ENCODE data around the gene PADI2.
A peak's percentile ranks its signal among the peaks of the same experiment; 100 is the strongest.

The PADI2 gene

DNA sequence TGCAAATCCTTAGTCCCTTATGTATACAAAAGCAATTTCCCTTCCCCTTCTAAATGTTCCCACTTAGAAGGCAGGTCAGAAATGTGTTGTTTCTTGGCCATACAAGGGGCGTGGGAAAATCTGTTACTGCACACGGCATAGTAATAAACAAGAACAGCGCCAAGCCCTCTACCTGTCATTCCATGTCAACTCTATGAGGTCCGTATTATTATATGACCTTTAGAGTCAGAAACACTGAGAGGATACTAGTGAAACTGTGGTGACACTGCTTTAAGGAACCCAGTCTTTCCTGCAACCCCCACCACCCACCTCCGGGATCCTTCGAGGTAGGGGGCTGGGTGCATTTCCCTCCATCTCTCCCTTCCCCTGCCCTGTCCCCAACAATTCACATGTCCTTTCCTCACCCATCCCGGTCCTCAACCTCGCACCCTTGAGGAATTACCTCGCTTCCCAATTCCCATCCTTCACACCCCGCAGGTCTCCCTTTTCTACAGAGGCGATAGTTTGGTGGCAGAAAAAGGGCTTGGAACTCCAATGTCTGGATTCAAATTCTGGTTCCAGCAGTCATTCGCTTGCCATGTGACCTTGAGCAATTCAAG lies 66.1 kb downstream of the PADI2 start:
- DNase-seq = peak; percentile 30

DNA sequence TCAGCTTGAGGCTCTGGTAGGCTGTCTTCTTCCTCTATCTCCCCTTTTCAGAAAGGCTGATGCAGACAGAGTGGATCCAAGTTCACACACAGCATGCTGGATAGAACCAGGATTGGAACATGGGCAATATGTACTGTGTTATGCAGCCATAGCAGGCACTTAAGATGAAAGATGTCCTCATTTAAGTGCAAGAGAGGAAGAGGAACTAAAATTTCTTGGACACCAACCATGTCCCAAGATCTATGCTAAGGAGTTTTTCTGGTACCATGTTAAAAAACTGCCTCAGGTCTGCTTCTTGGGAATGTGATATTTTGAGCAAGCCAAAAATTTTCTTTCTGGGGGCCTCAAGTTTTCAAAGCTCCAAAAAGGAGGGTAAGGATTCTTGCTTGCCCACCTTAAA lies 66.6 kb downstream of the PADI2 start:
- DNase-seq = no peak

DNA sequence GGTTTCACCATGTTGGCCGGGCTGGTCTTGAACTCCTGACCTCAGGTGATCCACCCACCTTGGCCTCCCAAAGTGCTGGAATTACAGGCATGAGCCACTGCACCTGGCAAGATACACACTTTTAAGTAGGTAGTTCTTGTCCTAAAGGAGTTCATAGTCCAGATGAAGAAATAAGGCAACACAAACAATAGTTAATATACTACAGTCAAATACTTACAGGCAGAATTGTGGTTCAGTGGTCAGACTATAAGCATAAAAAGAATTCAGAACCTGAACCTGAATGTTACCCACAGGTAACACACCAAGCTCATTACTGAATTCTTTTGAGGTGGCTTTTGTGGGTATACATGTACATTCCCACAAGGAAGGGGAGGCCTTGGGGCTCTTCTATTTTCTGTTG lies 67.2 kb downstream of the PADI2 start:
- DNase-seq = no peak

DNA sequence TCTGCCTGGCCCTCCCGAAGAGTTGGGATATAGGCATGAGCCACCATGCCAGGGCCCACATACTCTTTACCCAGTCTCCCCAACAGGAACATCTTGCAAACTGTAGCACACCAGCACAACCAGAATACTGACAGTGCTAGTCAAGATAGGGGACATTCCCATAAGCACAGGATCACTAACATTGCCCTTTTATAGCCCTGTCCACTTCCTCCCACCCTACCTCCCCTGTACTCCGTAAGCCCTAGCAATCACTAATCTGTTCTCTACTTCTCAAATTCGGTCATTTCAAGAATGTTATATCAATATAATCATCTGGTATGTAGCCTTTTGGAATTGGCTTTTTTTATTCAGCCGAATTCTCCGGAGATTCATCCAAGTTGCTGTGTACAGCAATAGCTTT lies 71.3 kb downstream of the PADI2 start:
- DNase-seq = no peak

DNA sequence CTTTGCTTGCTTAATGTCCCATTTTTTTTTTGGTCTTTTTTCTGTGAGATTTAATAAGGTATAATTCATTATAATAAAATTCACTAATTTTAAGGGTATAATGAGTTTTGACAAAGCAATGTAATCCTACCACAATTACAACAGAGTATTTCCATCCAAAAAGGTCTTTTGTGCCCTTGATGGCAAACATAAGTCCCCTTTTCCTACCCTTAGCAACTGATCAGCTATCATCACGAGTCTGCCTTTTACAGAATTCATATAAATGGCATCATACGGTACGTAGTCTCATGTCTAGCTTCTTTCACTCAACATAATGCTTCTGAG lies 73.0 kb downstream of the PADI2 start:
- DNase-seq = no peak

DNA sequence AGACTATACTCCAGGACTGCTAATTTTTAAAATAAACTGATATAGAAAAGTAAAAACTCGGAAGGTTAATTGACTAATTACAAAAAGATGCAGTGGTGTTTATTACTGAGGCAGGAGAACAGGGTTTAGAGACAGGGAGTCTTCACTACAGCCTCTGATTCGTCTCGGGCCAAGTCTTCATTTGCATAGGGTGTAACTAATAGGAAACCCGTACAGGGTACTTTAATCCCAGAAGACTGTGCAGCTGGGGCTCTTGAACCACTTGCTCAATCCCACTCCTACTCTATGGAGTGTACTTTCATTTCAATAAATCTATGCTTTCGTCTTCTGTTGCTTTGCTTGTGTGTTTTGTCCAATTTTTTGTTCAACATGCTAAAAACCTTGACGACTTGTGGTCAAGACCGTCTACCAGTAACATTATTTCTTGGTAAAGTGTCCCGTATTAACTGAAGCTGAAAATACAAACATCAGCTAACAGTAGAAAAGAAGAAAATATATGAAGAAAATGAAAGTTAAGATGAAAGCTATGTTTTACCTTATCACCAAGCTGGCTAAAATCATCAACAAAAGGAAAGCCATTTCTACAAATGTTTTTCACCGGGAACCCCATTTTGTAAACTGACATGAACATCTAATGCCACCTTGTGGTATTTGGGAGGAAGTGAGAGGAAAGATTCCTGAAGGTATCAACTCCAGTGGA lies 73.5 kb downstream of the PADI2 start:
- peak; percentile 83 for DNase-seq

DNA sequence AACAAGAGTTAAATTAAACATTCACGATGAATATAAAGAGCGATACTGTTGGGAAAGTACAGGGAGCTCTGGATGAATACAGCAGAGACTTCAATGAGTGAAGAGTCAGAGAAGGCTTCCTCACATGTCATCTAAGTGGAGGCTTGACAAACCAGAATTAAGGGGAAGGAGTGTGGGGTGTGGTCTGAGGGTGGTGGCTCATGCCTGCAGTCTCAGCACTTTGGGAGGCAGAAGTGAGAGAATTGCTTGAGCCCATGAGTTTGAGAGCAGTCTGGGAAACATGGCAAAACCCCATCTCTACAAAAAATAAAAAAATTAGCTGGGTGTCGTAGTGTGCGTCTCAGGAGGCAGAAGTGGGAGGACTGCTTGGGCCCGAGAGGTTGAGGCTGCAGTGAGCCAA lies 74.1 kb downstream of the PADI2 start:
- peak; percentile 24 for DNase-seq

DNA sequence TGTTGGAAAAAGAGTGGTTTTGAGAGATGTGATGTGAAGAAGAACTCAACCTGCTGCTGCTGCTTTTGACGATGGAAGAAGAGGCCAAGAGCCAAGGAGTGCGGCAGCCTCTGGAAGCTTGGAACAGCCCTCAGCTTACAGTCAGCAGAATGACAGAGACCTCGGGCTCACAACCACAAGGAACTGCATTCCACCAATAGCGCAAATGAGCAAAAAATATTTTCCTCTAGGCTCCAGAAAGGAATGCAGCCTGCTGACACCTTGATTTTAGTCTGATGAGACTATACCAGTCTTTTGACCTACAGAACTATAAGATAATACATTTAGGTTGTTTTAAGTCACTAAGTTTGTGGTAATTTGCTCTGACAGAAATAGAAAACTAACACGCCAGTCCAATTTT lies 75.6 kb downstream of the PADI2 start:
- DNase-seq = no peak

DNA sequence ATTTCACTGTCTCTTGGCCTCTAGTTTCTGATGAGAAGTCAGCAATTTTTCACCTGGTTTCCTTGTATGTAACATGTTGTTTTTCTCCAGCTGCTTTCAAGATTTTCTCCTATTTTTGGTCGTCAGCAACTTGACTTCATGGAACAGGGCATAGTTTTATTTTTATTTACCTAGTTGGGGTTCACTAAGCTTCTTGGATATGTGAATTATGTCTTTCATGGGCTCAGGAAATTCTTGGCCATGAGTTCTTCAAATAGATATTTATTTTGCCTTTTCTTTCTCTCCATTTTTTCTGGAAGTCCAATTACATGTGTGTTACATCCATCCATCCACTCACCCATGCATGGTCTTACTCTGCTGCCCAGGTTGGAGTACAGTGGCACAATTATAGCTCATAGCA lies 79.1 kb downstream of the PADI2 start:
- no peak for DNase-seq

DNA sequence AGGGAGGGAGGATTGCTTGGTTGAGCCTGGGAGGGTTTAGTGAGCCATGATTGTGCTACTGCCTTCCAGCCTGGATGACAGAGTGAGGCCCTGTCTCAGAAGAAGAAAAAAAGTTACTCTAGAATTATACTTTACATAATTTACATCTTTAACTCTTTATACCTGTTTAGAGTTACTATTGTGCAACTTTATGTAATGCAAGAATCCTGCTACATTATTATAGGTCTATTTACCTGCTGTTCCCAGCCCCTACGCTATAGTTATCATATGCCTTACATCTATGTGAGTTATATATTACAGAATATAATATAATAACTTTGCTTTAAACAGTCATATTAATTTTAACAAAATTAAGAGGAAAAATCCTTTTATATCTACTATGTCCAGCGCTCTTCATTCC lies 79.7 kb downstream of the PADI2 start:
- no peak for DNase-seq

DNA sequence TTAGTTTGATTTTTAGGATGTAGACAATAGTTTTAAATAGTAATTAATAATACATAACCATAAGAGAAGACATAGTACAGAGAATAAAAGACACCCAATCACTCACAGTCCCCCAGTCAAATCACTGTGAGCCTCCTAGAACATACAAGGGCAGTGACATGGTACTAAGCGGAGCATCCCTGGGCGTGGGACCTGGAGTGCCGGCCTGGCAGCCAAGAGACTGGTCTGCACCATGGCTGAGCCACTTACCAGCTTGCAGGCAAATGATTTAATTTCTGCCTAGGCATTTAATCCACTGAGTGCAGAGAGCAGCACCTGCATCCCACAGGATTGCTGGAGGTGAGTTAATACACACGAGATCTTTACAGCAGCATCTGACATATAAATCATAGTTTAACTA lies 85.8 kb downstream of the PADI2 start:
- DNase-seq = no peak

DNA sequence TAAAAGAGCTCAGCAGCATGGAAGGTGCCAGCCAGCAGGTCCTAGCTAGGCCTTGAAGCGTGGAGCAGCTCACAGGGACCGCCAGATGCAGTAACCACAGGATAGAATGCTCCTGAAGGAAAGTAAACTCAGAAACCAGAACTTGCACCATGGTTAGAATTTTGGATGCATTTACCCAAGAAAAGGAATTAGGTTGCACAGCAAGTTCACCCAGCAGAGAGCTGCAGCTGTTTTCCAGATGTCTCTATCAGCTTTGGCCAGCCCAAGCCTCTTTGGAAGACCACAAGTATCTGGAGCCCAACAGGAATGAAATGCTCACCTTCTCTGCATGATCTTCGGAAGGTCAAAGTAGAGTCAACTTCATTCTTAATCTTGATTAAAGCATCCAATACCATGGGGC lies 86.5 kb downstream of the PADI2 start:
- no peak for DNase-seq

DNA sequence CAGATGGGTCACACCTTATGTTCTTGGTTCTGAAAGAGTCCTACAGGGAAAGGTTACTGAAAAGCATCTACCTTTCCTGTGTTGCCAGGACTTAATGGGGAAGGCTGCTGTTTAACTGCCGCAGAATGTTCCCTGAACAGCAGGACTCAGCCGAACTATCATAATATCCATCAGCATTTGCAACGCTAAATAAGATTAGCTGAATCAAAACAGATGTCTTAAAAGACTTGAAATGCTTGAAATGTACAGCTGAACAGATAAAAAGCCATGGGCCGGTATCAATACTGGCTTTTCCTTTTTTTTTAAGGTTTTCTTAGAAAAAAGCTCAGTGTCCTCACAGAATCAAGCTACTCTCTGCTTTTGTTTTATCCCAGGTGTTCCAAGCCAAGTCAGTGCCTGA lies 87.8 kb downstream of the PADI2 start:
- DNase-seq = no peak

DNA sequence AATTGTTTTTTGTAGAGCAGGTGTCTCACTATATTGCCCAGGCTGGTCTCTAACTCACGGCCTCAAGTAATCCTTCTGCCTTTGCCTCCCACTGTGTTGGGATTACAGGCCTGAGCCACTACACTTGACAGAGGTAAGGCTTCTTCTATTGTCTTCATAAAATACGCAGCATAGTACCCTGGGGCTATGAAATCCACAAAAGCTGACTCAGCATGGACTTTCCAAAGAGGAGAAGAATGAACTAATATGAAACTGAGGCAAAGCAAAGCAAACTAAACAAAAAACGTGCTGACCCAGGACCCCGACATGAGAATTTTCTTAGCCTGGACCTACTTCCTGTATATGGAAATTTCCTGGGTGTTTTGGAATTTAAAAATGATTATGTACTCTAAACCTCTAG lies 89.0 kb downstream of the PADI2 start:
- DNase-seq = no peak

DNA sequence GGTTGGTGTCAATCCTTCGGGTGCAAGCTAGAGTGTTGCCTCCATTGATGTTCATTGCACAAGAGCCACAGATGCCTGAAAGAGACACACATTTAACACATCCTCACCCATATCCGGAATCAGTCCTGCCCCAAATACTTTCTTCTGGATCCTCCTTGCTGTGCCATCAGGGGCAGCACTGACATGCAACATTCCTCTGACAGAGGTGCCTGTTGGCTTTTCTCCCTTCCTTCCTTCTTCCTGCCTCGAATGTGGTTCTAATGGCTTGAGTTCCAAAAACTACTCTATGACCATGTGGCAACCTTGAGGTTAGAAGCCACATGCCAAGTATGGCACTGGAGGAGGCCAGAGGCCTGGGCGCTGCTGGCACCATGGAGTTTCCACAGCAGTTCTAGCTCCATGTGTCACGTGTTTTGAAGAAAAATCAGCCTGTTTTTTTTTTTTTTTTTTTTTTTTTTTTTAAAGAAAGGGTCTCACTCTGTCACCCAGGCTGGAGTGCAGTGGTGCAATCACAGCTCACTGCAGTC lies 90.5 kb downstream of the PADI2 start:
- DNase-seq = no peak

DNA sequence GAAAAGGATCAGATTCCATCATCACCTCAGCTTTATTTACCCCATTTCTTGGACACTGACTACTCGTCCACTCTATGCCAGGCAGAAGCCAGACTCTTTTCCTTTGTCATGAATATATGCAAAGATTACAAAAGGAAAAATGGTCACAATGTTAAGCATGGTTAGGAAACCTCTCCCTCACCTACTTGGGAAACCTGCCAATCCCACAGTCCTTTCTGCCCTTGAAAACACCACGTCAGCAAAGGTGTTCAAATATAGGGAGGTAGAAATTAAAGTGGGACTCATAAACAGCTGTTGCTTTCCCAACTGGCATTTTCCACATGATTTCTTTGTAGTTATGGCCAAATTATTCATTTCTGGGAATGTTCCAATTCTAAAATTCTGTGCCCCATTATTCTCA lies 91.4 kb downstream of the PADI2 start:
- no peak for DNase-seq

DNA sequence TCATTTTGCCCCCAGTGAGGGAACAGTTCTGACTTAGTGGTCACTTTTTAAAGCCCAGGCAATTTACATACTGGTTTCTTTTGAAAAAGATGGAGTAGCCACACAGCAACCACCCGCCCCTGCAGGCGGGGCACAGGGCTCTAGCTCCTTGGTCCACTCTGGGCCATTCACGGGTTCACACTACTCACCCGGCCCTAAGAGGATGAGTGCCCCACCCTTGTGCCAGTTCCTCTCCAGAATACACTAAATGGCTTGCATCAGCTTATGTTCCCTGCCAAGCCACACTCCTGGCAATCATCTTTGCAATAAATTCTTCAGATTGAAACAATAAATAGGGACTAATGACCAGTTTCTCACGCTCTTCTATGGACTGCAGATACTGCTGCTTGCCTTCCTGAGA lies 91.8 kb downstream of the PADI2 start:
- no peak for DNase-seq

DNA sequence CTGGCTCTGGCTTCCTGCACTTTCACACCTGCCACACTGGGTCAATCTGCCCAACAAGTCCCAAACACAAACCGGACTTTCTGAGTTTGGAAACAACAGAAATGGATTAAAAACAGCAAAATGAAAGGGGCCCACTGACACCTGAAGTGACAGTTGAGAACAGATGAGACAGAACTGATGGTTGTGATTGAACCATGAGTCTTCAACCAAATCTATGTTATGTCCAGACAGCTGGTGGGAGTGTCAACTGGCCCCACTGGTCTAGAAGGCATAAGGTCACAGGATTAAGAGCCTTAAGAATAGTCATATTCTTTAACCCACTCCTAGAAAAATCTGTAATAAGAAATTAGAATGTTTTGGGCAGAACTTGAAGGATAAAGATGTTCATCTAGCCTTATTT lies 94.5 kb downstream of the PADI2 start:
- DNase-seq = no peak

DNA sequence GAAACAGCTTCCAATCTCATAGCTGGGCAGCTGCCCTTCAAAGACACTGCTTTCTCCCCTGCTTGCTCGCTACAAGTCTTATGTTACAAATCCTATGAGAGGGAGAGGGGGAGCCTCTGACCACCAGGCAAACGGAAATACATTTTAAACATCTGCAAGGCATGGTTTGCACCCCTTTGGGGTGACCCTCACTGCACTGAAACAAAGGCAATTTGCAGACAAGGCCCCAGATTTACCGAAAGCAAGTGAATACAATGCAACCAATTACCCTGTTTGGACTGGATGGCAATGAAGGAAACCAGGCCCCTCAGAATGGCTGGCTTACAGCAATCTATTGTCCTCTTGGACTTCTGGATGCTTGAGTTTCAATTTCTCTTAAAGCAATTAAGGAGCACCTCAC lies 95.7 kb downstream of the PADI2 start:
- no peak for DNase-seq

DNA sequence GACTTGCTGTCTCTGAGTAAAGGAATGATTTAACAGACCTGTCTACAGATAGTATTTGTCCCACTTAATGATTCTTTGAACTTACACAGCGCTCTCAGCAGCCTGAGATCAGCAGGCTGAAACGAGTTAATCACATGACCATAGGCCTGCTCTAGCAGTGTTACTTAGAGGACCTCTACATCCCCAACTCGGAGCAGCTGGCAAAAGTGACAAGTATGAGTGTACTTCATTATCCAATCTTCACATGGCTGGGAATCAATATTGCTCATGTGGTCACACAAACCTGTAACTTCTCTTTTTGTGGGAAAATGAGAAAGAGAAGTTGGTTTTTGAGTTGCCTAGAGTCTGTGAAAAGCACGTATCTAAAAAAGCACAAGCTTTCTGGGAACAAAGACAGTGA lies 96.1 kb downstream of the PADI2 start:
- DNase-seq = peak; percentile 7

DNA sequence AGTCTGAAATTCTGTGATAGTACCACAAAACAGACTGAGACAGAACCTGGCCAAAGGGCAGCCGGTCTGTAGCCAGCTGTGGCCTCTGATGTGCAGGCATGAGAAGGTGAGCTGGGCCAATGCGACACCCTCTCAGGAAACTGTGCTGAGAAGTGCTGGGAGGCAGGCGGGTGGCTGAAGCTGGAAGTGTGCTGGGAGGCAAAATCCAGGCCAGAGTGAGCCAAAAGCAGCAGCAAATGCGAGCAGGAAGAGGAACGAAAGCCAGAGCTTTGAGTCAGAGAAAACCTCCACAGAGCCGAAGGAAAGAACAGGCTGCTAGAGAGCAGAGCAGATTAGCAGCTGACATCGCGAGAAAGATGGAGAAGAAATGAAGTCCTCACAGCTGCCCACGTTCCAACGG lies 97.4 kb downstream of the PADI2 start:
- DNase-seq = no peak

DNA sequence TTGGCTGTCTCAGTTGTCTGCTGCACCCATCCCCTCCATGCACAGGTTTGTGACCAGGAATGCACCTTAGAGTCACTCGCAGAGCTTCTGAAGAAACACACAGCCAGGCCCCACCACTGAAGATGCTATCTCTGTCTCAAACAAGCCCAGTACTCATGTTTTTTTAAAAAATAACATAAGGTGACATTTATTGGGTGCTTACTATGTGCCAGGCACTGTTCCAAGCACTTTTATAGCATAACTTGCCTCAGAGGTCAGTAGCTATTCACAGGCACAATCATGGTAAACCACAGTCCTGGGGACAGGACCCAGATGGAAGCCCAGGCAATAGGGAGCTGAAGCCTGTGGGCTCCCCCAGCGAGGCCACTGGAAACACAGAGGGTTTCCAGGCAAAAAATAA lies 98.7 kb downstream of the PADI2 start:
- DNase-seq = no peak

DNA sequence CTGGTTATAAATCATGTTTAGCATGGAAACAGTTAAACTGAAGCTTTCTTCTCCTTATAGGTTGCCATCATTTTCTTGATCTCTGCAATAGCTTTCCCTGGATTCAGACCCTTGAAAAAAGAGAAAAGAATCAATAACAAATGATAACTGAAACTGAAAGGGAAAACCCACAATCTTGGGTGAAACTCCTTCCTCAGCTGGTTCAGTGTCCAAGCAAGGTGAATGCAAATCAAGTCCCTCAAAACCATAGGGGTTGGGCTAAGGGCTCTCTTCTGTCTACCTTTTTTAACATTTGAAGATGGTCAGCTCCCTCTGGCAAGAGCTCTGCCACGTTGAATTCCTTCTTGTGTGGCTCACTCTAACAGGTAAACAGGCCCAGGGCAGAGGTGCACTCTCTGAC lies 100.4 kb downstream of the PADI2 start:
- no peak for DNase-seq

DNA sequence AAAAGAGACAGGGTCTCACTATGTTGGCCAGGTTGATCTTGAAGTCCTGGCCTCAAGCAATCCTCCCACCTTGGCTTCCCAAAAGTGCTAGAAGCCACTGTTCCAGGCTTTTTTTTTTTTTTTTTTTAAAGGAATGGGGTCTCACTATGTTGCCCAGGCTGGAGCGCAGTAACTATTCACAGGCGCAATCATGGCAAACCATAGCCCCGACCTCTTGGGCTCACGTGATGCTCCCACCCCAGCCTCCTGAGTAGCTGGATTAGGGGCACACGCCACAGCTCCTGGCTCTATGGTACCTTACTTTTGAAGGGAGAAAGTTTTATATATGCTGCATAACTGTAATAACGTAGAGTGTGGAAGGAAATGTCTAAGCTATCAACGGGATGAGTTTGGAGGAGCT lies 101.8 kb downstream of the PADI2 start:
- DNase-seq = no peak
